ENCODE data around the gene PTGES2. TPM values are rescaled to one million over a fixed set of nuclear protein-coding genes. Genes with fewer than 3 reads are reported as not detected.

The PTGES2 gene
- 65.4 and 74.4 TPM in 2 replicates for total RNA-seq

DNA sequence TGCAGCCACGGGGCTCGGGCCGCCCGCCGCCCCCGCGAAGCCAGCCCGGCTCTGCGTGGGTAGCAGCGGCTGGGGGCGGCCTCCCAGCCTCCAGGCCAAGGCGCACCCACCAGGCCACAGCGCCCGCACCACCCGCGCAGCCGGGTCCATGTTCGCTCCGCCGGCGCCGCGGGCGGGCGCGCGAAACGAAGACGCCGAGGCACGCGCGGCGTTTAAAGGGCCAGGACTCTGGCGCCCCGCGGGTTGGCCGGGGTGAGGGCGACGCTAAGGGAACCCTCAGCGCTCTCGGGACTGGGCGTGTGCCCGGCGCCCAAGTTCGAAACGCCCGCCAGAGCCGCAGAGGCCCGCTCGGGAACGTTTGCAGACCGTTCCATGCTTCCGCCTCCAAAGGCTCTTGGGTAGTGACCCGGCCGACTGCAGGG lies at the start of gene PTGES2:
Gene PTGES2 (minus strand): TSS at position 162 of the 422 bp plus-strand sequence. CDS start 12 bp downstream, at position 150.
- intact Hi-C loops (cut with micrococcal nuclease) = loop anchor here (1.0 to 5.0 kb wide), 9 partner anchors 10 to 730 kb away; partner anchors contain the start of genes CDK9, COQ4, DNM1 and DPM2

DNA sequence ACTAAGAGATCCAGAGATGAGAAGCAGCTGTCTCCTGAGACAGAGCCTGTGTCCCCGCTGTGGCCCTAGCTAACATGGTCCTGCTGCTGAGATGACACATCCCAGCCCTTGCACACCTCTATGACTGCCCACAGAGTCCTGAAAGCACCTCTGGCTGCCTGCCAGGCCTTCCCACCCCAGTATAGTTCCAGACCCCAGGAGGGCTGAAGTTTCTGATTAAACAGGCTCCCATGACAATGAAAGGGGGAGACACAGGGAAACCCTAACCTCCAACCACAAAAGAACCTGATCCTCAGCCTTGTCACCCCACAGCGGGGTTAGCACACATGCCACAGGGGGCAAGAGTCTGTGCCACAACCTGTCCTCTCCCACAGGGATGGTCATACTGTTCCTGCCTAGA lies 48.2 kb upstream of the PTGES2 start:
- intact Hi-C loops (cut with micrococcal nuclease) = no loop called here

DNA sequence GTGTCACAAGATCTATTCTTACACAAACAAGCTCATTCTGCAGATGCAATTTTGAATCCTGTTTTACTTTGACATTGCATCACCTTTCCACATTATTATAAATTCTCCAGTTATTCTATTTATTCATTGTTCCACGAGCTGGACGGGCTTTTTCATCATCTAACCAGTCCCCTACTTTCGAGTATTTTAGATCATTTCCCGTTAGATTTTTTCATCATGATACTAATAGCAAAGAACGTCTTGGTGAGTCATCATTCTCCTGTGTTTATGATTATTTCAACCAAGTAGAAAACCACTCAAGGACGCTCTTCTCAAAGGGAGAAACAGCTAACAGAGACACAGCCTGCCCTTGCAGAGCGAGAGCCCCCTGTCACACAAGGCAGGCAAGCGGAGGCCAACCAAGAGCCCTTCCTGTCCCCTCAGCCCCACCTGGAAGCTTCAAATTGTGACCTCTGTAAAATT lies 47.6 kb upstream of the PTGES2 start:
- intact Hi-C loops (cut with micrococcal nuclease) = no loop called here

DNA sequence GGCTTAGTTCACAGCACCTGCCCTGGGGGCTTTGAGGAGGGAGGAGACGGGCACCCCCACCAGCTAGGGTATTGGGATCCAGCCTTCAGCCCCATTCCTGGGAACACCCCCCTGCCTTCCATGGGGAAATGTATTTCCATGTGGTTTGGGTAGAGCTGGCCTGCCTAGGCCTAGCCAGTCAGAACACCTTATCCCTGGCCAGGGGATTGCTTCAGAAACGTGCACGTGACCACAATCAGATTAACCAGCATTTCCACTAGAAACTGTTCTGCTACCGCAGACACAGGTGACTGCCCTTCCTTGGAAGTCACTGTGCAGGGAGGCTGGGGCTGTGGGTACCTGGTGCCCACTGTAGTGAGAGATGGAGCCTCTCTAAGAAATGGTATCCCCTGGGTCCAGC lies 46.5 kb upstream of the PTGES2 start:
- intact Hi-C loops (cut with micrococcal nuclease) = no loop called here

DNA sequence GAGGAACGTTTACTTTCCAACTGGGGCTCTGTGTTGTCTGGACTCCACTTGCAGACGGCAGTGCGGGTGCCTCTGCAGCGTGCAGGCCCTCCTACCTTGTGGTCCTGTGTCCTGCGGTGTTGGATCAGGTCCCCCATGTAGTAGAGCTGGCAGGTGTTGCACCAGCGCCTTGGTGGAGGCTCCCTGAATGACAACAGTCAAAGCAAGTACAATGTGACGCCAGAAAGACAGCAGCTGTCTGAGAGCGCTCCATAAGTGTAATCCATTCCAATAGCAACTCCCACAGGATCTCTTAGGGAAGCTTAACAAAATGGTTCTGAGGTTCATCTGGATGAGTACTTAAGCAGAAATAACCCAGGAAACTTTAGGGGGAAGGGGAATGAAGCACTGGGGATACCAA lies 42.4 kb upstream of the PTGES2 start:
- intact Hi-C loops (cut with micrococcal nuclease) = no loop called here

DNA sequence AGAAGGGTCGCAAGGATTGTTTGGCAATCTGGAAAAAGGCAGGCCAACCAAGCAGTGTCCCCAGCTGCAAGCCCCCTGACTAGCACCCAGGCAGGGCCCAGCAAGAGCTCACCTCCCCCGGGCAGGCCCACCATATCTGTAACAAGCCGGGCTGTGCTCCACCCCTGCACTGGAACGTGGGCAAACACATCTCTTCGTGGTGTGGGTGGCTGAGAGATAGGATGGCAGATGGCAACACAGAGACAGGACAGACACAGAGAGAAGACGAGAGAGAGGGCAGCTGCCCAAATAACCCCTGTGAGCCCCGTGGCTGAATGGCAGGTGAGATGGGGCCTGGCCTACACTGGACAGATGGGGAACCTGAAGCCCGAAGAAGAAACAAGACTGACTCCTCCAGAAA lies 42.0 kb upstream of the PTGES2 start:
- intact Hi-C loops (cut with micrococcal nuclease) = no loop called here

DNA sequence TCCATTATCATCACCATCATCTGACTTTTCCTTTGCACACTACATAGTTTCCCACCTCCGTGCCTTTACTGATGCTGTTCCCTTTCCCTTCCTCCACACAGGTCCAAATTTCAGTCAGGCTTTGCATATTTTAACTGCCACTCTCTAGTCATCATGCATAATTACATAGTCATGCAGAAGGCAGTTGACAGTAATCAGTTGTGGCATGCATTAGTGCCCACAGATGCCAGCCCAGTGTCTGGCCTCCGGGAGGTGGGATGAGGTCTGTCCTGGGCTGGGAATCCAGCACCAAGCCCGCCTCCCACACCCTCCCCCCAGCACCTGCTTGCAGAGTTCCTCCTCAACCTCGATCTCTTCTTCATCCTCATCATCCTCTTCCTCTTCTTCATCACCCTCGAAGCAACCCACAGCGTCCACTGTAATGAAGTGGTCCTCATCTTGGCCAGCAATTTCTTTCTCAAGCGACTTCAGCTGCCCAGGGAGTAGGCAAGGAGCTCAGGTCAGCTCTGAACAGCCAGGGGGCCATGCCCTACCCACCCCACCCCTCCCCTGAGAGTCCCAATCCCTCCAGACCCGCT lies 41.3 kb upstream of the PTGES2 start:
- intact Hi-C loops (cut with micrococcal nuclease) = no loop called here

DNA sequence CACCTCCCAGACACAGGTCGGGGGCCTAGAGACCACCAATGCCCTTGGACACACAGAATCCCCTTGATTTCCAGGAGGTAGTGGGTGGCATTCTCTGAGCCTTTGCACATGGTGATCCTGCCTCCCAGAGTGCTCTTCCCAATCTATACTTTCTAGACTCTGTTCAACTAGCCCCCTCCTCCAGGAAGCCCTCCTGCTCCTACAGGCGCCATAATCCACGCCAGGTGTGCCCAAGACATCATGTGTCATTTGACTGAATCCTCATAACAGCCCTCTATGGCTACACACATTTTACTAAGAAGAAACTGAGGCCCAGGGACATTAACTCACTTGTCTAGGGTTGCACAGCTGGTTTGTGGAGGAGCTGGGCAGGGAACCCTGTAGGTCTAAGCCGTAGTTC lies 39.7 kb upstream of the PTGES2 start:
- intact Hi-C loops (cut with micrococcal nuclease) = no loop called here

DNA sequence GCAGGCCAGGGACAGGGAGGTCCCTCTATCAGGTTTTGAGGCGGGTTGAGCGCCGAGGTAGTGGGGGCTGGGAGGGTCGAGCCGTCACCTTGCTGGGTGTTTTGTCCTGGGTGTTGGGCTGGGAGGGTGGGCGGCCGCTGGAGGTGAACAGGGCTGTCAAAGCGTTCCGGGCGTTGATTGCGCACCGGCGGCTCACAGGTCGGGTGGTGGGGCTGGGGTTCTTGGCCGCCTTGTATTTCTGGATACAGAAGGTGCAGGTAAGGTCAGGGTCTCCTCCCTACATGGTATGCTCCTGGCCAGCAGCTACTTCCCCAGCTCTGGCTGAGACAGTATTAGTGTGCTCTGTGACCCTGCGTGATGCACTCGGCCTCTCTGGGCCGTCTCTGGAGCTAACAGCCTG lies 38.6 kb upstream of the PTGES2 start:
- intact Hi-C loops (cut with micrococcal nuclease) = no loop called here

DNA sequence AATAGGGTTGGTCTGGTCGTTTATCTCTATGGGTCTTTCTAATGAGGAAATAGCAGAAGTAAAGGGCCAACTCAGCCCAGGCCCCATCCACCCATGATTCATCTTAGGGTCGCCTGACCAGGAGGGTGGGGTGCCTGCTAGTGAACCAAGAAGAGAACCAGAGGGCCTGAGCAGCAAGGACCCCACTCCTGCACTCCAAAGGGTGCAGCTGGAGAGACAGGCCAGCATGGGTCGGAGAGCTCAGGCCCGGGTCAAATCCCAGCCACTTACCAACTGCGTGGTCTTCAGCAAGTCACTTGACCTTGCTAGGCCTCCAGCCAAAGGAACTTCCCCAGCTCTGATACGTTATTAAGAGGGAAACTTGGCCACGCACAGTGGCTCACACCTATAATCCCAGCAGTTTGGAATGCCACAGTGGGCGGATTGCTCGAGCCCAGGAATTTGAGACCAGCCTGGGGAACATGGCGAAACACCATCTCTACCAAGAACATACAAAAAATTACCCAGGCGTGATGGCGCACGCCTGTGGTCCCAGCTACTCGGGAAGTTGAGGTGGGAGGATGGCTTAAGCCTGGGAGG lies 36.9 kb upstream of the PTGES2 start:
- intact Hi-C loops (cut with micrococcal nuclease) = no loop called here

DNA sequence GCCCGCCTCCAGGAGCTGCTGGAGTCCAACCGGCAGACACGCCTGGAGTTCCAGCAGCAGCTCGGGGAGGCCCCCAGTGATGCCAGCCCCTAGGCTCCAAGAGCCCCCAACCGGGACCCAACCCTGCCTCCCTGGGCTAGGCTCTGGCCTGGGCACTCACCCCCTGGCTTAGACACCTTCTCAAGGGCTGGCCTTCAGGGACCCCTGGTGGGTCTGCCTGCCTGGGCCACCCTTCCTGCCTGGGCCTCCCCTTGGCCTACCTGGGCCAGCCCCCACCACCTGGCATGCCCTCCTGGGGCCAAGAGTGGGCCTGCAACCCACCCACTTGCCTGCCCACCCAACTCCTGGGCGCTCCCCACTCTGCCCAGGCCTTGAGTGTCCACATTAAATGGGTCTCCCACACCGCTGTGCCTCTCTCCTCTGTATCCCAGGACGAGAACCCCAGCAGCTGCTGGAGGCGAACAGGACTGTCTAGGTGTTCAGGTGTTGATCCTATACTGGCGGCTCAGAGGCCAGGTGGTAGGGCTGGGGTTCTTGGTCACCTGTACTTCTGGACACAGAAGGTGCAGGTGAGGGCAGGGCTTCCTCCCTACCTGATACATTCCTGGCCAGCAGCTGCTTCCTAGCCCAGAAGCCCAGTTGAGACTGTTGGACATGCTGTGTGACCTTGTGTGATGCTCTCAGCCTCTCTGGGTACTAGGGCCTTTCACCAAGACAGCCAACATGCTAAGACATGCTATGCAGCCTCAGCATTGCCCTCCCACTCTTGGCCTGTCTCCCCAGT lies 36.2 kb upstream of the PTGES2 start:
- intact Hi-C loops (cut with micrococcal nuclease) = no loop called here

DNA sequence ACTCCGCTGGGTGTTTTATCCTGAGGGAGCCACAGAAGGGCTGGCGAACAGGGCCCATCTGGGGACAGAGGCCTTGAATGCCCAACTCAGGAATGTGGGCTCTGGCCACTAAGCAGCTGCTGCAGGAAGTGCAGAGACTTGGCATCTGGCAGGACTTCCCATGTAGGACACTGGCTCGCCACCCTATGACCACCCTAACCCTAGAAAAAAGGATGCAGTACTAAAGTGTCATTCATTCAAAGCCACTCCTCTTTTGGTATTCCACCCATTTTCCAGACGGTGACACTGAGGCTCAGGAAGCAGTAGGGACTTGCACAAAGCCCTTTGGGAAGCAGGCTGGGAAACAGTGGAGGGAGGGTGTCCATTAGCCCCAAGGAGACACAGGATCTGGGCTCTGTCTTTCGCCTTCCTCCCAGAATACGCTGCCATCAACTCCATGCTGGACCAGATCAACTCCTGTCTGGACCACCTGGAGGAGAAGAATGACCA lies 35.5 kb upstream of the PTGES2 start:
- intact Hi-C loops (cut with micrococcal nuclease) = no loop called here

DNA sequence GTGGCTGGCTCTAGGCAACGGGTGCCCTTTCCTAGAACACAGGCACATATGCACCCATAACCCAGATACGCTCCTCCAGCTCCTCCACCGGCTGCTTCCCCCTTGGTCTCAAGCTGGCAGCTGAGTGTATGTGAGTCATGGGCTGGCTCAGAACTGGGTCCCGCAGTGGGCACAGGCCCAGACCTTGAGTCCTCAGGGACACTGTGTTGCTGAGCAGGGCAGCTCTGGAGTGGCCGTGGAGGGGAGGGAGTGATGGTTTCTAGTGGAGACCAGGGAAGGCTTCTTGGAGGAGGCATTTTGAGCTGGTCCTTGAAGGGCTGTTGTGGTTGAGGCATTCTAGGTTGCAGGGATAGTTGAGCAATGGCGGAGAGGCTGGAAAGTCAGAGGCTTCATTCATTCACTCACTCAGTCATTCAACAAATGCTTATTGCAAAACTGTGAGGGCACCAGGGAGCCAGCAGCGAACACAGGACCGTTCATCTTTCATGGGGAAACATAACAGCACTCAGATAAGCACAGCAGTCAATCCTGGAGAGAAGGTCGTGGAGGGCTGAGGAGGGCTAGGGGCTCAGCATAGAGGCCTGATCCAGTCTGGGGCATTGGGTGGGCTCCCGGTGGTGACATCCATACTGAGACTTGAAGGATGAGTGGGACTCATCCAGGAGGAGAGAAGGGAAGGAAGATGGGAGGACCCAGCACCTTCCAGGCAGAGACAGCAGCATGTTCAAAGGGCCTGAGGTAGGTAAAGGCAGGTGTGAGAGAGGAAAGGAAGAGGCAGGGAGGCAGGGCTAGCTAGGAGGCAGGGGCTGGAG lies 34.9 kb upstream of the PTGES2 start:
- intact Hi-C loops (cut with micrococcal nuclease) = no loop called here

DNA sequence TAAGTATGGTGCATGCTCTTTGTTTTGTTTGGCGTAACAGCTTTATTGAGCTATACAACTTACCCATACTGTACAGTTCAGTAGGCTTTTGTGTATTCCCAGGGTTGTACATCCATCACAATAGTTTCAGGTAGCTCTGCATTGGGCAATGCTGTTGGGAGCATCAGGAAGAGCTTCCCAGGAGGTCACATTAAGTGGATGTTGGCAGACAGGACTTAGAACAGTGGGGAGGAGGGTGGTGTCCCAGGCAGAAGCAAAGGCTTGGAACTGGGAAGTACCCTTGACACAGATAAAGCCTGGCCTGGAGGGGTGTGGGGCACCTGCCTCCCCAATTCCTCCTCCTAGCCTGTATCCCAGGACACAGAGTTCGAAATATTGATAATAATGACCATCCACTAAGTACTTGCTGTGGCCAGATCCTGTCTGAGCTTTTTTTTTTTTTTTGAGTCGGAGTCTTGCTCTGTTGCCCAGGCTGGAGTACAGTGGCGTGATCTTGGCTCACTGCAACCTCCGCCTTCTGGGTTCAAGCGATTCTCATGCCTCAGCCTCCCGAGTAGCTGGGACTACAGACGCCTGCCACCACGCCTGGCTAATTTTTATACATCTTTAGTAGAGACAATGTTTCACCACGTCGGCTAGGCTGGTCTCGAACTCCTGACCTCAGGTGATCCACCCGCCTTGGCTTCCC lies 33.8 kb upstream of the PTGES2 start:
- intact Hi-C loops (cut with micrococcal nuclease) = loop anchor here (2.0 kb wide), 2 partner anchors 89 to 593 kb away; a partner anchor contains a TSS

DNA sequence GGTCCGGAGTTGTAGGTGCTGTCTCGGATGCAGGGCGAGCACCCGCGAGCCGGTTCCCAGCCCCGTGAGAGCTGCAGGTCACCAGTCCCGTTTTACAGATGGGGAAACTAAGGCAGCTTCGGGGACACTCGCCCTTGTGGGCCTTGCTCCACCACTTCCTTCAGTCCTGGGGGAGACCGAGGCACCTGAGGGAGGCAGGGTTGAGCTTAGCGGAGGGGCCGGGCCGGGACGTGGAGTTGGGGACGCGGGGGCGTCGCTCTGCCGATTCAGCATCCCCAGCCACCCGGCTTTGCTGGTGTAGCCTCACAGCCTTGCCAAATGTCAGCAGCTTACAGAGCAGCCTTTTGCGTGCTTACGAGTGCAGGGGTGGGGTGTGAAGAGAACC lies 33.1 kb upstream of the PTGES2 start:
- intact Hi-C loops (cut with micrococcal nuclease) = loop anchor here (1.0 to 2.0 kb wide), 10 partner anchors 31 to 592 kb away; partner anchors contain the start of genes CIZ1, COQ4, DNM1 and GOLGA2

DNA sequence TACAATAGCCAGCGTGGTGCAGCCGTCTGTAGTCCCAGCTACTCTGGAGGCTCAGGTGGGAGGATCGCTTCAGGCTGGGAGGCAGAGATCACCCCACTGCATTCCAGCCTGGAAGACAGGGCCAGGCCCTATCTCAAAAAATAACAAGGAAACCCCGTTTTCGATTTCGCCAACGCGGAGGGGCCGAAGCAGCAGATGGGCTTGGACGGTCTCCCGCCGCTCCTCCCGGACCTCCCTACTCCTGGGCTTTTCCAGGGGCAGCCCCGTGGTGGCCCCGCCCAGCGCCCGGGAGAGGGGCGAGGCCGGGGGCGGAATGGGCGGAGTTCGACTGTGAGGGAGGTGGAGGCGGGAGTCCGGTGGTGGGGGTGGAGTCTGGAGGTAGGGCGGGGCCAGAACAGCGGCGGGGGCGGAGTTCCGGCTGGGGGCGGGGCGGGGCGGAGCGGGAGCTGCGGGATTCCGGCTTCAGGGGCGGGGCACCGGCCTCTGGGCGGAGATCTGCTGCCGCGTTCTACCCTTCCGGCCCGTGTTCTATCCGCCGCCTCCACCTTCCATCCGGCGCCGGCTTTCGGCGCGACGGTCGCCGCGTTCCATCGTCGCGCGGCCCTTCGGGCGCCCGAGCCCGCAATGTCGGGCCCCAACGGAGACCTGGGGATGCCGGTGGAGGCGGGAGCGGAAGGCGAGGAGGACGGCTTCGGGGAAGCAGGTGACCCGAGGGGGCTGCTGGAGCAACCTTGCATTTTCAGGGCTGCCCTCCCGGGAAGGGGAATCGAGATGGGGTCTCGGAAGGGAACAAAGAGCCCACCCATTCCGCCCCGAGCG lies 32.5 kb upstream of the PTGES2 start, which contains the start of gene BBLN:
Gene BBLN (plus strand): TSS at position 482 of the 819 bp plus-strand sequence. CDS start 143 bp downstream, at position 625.
- intact Hi-C loops (cut with micrococcal nuclease) = loop anchor here (1.0 to 2.0 kb wide), 11 partner anchors 31 to 591 kb away; partner anchors contain the start of genes CIZ1, COQ4, DNM1 and GOLGA2

DNA sequence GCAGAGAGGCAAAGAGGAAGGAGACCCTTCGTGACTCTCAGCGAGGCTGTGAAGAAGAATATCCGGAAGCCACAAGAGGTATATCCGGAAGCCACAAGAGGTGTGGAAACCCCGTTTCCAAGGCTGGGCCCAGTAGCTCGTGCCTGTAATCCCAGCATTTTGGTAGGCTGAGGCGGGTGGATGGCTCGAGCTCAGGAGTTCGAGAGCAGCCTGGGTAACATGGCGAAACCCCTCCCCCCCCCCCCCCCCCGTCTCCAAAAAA lies 31.9 kb upstream of the PTGES2 start:
- intact Hi-C loops (cut with micrococcal nuclease) = loop anchor here (1.0 kb wide), 1 partner anchor 178 kb away; no protein-coding TSS in a partner anchor

DNA sequence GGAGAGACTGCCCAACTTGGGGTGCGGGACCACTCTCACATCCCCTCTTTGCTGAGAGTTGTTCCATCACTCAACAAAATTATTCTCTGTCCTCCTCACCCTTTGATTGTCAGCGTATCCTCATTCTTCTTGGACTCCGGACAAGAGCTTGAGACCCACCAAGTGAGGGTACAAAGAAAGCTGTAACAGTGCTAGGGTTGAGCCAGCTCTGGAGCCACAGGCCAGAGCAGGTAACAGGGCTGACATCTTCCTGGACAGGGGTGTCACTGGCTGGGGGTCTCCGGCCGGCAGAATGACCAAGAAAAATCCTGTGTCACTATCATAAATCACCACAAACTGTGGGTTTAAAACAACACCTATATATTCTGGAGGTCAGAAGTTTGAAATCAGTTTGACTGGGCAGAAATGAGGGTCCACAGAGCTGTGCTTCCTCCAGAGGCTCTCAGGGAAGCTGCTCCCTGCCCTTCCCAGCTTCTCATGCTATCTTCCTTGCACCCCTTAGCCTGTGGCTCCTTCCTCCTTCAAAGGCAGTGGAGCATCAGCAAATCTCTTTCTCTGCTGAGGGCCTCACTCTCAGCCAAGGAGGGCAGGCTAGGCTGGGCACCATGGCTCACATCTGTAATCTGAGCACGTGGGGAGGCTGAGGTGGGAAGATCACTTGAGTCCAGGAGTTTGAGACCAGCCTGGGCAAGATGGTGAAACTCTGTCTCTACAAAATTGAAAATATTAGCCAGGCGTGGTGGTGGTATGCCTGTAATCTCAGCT lies 28.4 kb upstream of the PTGES2 start:
- intact Hi-C loops (cut with micrococcal nuclease) = no loop called here
